Neutrophil (primary cell): Measurements from ENCODE around the gene NDP.

Source experiments
- H3K27ac ChIP-seq: fragments of 200-600 bp; sonication (generic); 2 replicates; pipeline ENCODE4 v1.5.1; 2016; ENCODE audit warnings: mild to moderate bottlenecking, moderate library complexity
- H3K27me3 ChIP-seq: fragments of 200-600 bp; sonication (generic); 2 replicates; pipeline ENCODE4 v1.6.0; 2016; ENCODE audit warnings: mild to moderate bottlenecking
- H3K36me3 ChIP-seq: fragments of 200-600 bp; sonication (generic); 2 replicates; pipeline ENCODE4 v1.5.1; 2017
- H3K4me1 ChIP-seq, 2 experiments: fragments of 200-600 bp in 1 of 2; sonication (generic) in 1 of 2; 1 replicate in 1 of 2; 2 replicates in 1 of 2; pipeline versions ENCODE4 v1.5.1 to v1.6.1; 2013 to 2016; ENCODE audit warnings: low read depth in 1 of 2, low read length in 1 of 2, mild to moderate bottlenecking in 1 of 2, moderate library complexity in 1 of 2; ENCODE audit not compliant: control insufficient read depth in 1 of 2, insufficient read depth in 1 of 2
- H3K4me3 ChIP-seq, 2 experiments: fragments of 200-600 bp in 1 of 2; sonication (generic) in 1 of 2; 1 replicate in 1 of 2; 2 replicates in 1 of 2; pipeline ENCODE4 v1.5.1; 2013 to 2016; ENCODE audit warnings: low read depth in 1 of 2, low read length in 1 of 2, mild to moderate bottlenecking in 1 of 2, moderate library complexity in 1 of 2
- H3K9me3 ChIP-seq: fragments of 200-600 bp; sonication (generic); 2 replicates; pipeline ENCODE4 v1.5.1; 2016
- TF ChIP-seq, protein P1 (sequence below): fragments of 200-600 bp; sonication (generic); IDR thresholded peaks from 2 replicates; pipeline ENCODE4 v1.5.1; 2016; ENCODE audit warnings: antibody characterized with exemption

Gene NDP

DNA sequence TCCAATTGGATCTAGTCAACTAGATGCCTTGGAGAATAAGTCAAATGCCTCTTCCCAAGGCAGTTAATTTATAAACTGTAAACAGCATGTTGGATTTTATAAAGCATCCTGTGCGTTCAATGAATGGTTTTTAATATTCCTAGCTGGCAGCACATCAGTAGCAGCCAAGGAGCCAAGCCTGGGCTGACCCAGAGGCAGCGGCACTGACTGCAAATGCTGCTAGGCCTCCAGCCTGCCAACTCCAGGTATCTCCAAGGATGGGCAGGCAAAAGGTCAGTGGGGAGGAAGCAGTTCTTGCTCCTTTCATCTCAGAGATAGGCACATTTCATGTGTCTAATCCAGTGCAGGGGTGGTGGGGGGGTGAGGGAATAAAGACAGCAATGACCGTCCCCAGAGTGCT is 9.5 kb downstream of the NDP start:
- TF ChIP-seq, protein P1, sequence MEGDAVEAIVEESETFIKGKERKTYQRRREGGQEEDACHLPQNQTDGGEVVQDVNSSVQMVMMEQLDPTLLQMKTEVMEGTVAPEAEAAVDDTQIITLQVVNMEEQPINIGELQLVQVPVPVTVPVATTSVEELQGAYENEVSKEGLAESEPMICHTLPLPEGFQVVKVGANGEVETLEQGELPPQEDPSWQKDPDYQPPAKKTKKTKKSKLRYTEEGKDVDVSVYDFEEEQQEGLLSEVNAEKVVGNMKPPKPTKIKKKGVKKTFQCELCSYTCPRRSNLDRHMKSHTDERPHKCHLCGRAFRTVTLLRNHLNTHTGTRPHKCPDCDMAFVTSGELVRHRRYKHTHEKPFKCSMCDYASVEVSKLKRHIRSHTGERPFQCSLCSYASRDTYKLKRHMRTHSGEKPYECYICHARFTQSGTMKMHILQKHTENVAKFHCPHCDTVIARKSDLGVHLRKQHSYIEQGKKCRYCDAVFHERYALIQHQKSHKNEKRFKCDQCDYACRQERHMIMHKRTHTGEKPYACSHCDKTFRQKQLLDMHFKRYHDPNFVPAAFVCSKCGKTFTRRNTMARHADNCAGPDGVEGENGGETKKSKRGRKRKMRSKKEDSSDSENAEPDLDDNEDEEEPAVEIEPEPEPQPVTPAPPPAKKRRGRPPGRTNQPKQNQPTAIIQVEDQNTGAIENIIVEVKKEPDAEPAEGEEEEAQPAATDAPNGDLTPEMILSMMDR, result no peak
- Histone ChIP-seq H3K4me1 (no peaks in the 10 kb centered on the region), H3K9me3 (no peaks in the 10 kb centered on the region), H3K27ac (no peak overlapping the region), H3K4me3 (no peak overlapping the region), H3K36me3 (no peaks in the 10 kb centered on the region), H3K27me3 (no peaks in the 10 kb centered on the region)

DNA sequence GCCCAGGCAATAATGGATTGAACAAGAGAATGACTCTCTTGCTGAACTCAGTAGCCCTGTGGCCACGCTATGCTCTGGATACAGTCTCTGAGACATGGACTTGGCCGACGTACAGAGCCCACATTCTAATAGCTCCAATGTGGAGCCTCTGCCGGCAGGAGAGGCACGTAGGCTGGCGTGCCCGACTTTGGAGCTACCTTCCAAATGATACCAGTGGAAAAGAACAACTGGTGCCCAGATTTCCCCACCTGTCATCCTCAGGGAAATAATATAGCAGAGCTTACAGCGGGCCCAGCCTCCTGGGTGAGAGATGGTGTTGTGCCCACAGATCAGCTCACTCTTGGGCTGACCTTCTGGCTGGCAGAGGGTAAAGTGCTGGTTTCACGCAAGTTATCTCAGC is 10.6 kb downstream of the NDP start:
- Histone ChIP-seq H3K9me3 (no peaks in the 10 kb centered on the region), H3K27ac (no peak overlapping the region), H3K4me3 (no peak overlapping the region), H3K27me3 (no peaks in the 10 kb centered on the region), H3K4me1 (no peaks in the 10 kb centered on the region), H3K36me3 (no peaks in the 10 kb centered on the region)
- TF ChIP-seq, protein P1, result no peak

DNA sequence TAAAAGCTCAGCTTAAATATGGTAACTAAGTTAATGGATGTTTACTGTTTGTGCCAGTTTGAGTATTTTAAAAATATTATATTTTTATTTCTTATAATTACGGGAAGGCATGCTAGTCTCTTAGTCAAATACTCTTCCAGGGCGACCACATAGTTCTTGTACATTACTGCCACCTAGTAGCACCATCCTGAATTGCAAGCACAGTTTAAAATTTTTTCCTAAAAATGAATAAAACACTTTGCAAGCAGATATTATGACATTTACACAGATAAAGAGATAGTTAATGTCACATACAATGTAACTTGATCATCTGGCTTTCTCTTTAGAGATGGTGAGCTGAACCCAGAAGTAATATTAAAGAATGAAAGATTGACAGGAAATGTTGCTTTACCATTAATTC is 11.5 kb downstream of the NDP start:
- H3K9me3 ChIP-seq, result no peaks in the 10 kb centered on the region
- H3K36me3 ChIP-seq, result no peaks in the 10 kb centered on the region
- TF ChIP-seq, protein P1, result no peak
- no peaks in the 10 kb centered on the region for H3K27me3 ChIP-seq
- no peak overlapping the region for H3K27ac ChIP-seq
- no peak overlapping the region for H3K4me3 ChIP-seq
- no peaks in the 10 kb centered on the region for H3K4me1 ChIP-seq

DNA sequence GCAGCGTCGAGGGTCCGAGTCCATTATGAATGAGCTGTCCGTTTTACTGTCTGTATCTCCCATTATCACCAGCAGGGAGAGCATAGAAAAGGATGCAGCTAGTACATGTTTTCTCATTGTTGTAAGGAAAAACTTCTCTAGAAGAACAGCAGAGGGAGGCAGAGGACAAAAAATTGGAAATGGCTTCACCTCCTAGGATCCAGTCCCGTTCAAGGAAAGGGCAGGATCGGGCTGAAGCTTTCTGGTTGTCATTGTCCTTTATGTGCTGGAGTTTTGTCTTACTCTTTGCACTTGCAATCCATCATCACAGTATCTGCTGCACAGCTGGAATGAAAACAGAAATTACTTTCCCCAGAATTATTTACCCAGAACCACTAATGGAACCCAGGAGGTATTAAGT is 14.7 kb downstream of the NDP start:
- H3K27me3 ChIP-seq, result no peaks in the 10 kb centered on the region

DNA sequence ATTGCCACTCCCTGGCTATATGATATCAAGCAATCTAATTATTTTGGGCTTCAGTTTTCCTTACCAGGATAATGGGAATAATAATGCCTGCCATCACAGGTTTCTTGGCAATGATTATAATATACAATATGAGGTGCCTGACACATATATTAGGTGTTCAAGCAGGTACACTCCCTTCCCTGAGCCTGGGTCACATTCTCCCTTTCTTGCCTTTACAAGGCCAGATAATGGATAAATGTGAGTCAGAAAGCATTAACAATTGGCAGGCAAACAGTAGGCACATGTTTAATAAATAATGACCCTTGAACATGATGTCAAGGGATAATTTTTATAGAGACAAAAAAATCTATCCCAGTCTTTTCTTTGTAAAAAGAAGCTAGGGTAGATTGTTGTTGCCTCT is 17.2 kb downstream of the NDP start:
- TF ChIP-seq, protein P1, result no peak
- H3K9me3 ChIP-seq, result no peaks in the 10 kb centered on the region
- H3K27me3 ChIP-seq, result no peaks in the 10 kb centered on the region
- no peak overlapping the region for H3K4me3 ChIP-seq
- no peaks in the 10 kb centered on the region for H3K36me3 ChIP-seq
- no peak overlapping the region for H3K27ac ChIP-seq
- no peaks in the 10 kb centered on the region for H3K4me1 ChIP-seq

More for the DNA sequence above, 14.7 kb downstream of the NDP start:
- Histone ChIP-seq H3K4me1 (no peaks in the 10 kb centered on the region), H3K9me3 (no peaks in the 10 kb centered on the region), H3K4me3 (no peak overlapping the region), H3K27ac (no peak overlapping the region), H3K36me3 (no peaks in the 10 kb centered on the region)
- TF ChIP-seq, protein P1, result peak; percentile 38

DNA sequence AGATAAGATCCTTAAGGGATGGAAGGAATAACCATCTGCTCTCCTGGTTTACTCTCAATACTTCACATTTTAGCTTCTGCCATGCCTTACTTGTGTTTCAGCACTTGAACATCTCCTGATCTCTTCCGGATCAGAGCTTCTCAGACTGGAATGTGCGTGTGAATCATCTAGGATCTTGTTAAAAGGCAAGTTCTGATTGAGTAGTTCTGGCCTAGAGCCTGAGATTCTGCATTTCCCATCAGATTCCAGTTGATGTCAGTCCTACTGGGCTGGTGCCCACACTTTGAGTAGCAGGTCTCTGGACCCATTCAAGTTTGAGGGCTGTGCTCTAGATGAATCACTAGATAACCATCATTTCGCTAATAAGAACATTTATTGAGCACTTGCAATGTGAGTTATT is 20.0 kb downstream of the NDP start:
- H3K27me3 ChIP-seq, result peaks cover 11% of the 10 kb centered on the region
- TF ChIP-seq, protein P1, result no peak
- no peaks in the 10 kb centered on the region for H3K36me3 ChIP-seq
- H3K9me3 ChIP-seq, result no peaks in the 10 kb centered on the region
- H3K4me3 ChIP-seq, result no peak overlapping the region
- no peaks in the 10 kb centered on the region for H3K4me1 ChIP-seq
- H3K27ac ChIP-seq, result no peak overlapping the region
